Left cardiac atrium (tissue), 4 donors: ENCODE measurements around the gene AZU1. TPM values are rescaled to one million over a fixed set of nuclear protein-coding genes. Genes with fewer than 3 reads are reported as not detected.
A peak's percentile ranks its signal among the peaks of the same experiment; 100 is the strongest.
"Not testable (repeated sequence)": the region's sequence is repeated elsewhere in the genome, so short reads cannot be mapped to it uniquely, and the experiment has no call there.

Experiments
- ATAC-seq, 2 donors: fragments of 200-7000 bp; cut with Tn5 transposase; one replicate each; pipeline ENCODE4 v1.9.1; 2020; ENCODE audit warnings: mild to moderate bottlenecking in 2 of 2, moderate library complexity in 2 of 2
- DNase-seq: peaks from one replicate; pipeline ENCODE4 v3.0.0-alpha.2; 2020
- intact Hi-C, 2 donors: fragments of 100-400 bp; cut with DNase I; formaldehyde crosslinking; loops; one replicate each; pipeline versions ENCODE4 v1.14.1 to v1.15.1; 2022 to 2023
- total RNA-seq, 2 donors: library from RNA; stranded (reverse); fragmentation: NEBNext Ultra II Directional; extraction: Animal tissue kit (Norgen Biotek cat#: 25700); gene quantifications; one replicate each; pipeline ENCODE4 v1.2.1, GENCODE V29; 2021
- donor health status: DM: no; HTN: yes; CAD: no.
- donor health status: DM: no; HTN: yes; CAD: no; lungs with severe emphysema.
- donor health status: DM: yes; HTN: yes; CAD: no.
- donor health status: Dilated cardiomyopathy.

Gene AZU1
- total RNA-seq, 2 donors from 2014 or later, result 0.18 TPM; not detected in 1

DNA sequence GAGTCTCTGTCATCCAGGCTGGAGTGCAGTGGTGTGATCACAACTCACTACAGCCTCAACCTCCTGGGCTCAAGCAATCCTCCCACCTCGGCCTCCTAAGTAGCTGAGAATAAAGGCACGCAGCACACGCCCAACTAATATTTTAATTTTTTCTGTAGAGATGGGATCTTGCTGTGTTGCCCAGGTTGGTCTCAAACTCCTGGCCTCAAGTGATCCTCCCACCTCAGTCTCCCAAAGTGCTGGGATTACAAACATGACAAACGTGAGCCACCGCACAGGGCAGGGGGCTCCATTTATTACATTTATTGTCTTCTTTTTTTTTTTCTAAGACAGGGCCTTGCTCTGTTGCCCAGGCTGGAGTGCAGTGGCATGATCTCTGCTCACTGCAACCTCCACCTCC lies 7.4 kb upstream of the AZU1 start:
- intact Hi-C loops, DNase-seq: not testable (repeated sequence)

DNA sequence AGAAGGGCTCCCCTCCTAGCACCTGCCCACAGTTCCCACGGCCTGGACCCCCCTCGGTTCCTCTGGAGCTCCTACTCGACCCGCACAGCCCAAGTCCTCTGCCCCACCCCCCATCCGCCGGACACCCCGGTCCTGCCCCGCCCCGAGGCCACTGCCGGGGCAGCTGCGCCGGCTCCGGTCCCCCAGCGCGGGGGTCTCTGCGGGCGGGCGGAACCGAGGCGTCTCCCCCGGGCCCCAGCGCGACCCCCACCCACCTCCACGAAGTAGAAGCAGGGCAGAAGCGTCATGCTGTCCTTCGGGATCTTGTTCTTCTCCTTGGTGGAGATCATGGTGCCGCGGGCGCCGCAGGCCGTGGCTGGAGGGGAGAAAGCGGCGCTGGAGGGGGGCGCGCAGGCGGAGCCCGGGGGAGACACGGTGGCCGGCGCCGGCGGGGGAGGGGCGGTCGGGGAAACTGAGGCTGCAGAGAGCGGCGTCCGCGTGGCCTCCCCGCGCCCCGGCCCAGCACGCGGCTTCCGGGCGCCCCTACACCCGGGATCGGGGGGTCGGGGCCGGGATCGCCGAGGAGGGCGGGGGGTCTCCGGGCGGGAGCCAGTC lies 6.3 kb upstream of the AZU1 start:
- intact Hi-C loops, result no loop called here
- DNase-seq (peak; percentile 22), ATAC-seq (peak in 1 of 2 donors; percentile 10)

More for the DNA sequence above, 7.4 kb upstream of the AZU1 start:
- ATAC-seq, result not testable (repeated sequence)

DNA sequence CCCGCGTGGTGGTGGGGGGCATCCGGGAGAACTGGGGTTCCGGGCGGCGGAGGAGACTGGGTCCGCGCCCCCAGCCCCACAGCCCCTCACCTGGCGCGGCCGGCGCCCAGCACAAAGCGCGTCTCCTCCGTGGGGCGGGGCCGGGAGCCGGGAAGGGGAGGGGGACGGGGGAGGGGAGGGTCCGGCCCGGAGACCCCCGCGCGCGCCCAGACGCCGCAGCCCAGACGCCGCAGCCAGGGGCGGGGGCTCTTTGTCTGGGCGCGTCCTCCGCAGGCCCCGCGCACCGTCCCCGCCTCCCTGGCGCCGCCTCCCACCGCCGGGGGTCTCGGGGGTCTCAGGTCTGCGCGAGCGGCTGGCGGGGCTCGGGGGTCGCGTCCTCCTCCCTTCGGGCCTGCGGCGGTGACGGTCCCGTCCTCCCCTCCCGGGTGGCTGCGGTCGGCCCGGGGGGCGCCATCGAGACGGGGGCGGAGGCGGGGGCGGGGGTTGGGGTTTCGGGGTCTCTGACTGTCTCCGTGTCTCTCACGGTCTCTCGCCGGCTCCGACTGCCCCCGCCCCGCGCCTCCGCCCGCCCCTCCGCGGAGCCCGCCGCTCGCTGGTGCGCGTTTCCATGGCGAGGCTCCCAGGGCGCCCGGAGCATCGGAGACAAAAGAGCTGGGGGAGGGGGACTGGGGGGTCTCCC lies 5.7 kb upstream of the AZU1 start, which contains the start of gene PLPPR3:
PLPPR3 (minus strand) TSS at position 131 of the 679 bp plus-strand sequence. CDS start 396 bp downstream, outside the sequence.
- ATAC-seq (peak in 1 of 2 donors; percentile 15), DNase-seq (no peak)
- intact Hi-C loops, result no loop called here

DNA sequence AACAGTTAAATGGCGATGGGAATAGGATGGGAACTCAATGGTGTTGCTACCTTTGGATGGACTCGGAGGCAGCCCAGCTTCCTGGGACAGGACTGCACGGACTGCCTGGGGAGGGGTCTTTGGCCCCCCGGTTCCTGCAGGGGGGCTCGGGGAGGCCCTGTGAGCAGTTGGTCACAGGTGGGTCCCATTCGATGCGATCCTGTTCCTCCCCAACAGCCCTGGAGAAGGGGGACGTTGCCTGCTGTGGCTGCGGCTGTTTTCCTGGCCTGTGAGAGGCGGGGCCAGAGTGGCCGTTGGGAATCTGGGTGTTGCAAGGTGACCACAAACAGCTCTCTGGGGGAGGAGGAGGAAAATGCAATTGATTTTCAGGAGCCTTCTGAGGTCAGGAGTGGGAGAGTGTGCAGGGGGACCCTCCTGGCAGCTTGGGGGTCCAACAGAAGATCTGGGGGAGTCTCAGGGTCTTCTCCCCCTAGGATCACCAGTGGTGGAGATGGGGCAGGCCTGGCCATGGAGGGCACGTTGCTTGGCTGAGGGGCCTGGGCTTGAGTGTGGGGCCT lies 4.0 kb upstream of the AZU1 start:
- ATAC-seq (no peak), DNase-seq (no peak)
- intact Hi-C loops, result no loop called here

DNA sequence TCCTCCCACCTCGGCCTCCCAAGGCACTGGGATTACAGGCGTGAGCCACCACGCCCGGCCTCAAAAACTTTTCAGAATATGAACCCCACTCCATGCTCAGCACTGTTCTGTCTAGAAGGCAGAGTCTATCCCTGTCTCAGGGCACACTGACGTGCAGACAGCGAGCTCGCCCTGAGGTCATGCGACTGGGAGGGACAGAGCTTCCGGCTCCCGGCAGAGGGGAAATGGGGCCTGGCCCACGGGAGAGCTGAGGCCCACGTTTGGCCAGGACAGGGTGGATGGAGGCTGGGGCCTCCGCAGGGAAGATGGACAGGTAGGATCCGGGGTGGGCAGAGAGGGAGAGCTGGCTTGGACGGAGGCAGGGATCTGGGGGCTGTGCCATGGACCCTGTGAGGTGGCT lies 2.8 kb upstream of the AZU1 start:
- ATAC-seq (peak; percentile 8 to 17), DNase-seq (no peak)
- intact Hi-C loops, result no loop called here

DNA sequence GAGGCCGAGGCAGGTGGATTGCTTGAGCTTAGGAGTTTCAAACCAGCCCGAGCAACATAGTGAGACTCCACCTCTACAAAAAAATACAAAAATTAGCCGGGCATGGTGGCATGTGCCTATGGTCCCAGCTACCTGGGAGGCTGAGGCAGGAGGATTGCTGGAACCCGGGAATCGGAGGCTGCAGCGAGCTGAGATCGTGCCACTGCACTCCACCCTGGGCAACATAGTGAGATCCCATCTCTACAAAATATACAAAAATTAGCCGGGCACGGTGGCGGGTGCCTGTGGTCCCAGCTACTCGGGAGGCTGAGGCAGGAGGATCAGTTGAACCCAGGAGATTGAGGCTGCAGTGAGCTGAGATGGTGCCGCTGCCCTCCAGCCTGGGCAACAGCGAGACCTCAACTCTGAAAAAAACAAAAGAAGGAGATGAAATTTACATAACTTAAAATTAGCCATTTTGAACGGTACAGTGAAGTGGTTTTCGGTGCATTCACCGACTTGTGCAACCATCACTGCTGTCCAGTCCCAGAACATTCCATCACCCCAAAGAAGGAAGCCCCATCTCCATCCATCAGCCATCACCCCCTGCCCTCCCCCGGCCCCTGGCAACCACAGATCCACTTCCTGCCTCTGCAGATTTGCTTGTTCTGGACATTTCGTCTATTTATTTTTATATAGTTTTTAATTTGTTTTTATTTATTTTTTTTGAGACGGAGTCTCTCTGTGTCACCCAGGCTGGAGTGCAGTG lies 1.6 kb upstream of the AZU1 start:
- no peak for DNase-seq
- intact Hi-C loops, result no loop called here
- no peak for ATAC-seq

DNA sequence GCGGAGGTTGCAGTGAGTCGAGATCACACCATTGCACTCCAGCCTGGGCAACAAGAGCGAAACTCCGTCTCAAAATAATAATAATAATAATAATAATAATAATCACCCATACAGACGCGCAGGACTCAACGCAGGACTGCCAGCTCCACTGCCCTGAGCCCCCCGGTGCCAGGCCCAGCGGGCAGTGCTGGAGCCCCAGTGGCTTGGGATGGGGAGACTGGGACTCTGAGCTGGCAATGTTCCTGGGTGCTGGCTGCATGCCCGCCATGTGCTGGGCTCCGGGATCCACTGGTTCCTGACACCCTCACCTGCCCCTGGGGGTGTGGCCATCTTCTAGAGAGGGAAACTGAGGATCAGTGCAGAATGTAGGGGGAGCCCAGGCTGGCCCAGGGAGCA lies 325 bp upstream of the AZU1 start:
- intact Hi-C loops, result no loop called here
- ATAC-seq, result no peak
- DNase-seq, result no peak

DNA sequence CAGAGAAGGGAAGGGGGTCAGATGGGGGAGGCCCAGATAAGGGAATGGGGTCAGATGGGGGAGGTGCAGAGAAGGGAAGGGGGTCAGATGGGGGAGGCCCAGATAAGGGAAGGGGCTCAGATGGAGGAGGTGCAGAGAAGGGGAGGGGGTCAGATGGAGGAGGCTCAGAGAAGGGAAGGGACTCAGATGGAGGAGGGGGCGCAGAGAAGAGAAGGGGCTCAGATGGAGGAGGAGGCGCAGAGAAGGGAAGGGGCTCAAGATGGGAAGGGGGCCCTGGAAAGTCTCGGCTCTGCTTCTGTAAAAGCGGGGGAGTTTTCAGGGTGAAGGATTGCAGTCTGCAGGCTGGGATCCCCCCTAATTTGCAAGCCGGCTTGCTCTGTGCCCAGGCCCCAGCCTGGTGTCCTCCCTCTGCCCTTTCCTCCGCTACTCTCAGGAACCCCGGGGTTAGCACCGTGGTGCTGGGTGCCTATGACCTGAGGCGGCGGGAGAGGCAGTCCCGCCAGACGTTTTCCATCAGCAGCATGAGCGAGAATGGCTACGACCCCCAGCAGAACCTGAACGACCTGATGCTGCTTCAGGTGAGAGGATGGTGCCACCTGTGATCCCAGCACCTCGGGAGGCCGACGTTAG lies 1.6 kb downstream of the AZU1 start:
- DNase-seq, result no peak
- no peak for ATAC-seq
- intact Hi-C loops, result no loop called here

DNA sequence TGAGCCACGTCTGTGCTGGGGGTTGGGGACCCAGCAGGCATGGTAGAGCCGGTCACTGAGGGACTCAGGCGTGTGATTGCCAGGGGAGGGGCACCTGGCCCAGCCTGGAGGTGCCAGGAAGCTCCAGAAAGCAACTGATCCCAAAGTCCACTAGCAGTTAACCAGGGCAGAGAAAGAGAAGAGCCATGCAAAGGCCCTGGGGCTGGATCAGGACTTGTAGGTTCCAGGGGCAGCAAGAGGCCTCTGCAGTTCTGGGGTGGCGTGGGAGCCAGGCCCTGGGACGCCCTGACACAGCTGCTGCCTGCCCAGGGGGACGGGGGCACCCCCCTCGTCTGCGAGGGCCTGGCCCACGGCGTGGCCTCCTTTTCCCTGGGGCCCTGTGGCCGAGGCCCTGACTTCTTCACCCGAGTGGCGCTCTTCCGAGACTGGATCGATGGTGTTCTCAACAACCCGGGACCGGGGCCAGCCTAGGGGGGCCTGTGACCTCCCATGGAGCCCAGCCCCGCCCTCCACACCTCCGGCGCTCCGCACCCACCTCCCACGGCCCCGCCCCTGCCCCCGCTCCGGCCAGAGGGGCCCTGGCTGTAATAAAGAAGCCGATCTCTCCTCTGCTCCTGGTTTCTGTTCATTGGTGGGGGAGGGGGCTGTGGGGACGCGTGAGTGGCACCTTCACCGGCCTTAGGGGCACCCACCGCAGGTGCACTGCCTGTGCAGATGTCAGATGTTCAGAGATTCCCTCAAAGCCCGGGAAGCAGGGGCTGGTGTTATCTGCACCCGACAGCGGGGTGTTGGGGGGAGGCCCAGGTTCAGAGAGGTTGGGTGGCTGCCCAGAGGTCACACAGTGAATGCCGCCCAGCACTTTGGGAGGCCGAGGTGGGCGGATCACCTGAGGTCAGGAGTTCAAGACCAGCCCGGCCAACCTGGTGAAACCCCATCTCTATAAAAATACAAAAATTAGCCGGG lies 4.1 kb downstream of the AZU1 start:
- ATAC-seq (no peak), DNase-seq (no peak)
- intact Hi-C loops, result no loop called here

DNA sequence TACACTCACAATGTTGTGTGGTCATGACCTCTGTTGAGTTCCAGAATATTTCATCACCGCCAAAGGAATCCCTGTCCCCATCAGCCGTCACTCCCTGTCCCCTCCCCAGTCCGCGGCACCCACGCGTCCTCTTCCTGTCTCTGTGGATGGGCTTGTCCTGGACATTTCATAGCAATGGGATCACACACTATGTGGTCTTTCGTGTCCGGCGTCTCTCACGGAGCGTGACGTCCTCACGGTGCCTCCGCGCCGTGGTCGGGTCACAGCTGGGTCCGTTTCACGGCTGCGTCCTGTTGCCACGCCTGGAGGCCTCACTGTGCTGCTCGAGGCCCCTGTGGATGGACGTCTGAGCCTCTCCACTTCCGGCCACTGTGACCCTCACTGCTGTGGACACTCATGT lies 6.6 kb downstream of the AZU1 start:
- intact Hi-C loops, result no loop called here
- no peak for DNase-seq
- ATAC-seq, result no peak

DNA sequence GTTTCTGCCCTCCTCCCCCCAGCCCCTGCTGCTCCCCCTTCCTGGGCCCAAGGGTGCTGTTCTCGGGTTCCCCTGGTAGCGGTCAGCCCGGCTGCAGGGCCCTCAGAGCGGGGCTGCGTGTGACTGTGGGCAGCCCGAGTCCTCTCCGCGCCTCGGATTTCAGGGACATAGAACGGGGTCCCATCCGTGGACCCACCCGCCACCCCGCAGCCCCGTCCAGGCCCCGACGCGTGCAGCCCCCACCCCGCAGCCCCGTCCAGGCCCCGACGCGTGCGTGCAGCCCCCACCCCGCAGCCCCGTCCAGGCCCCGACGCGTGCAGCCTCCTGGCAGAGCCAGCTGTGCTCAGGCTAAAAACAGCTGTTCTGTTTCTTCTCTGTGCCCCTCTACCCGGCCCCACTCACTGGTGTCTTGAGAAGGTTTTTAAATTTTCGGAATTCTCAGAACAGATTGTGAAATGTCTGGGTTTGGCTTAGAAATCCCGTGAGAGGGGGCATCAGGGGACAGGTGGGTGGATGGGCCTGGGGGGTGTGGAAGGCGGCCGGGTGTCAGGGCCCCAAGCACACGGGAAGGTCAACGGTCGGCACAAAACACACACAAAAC lies 7.7 kb downstream of the AZU1 start:
- DNase-seq (no peak), ATAC-seq (peak in 1 of 2 donors; percentile 60)

DNA sequence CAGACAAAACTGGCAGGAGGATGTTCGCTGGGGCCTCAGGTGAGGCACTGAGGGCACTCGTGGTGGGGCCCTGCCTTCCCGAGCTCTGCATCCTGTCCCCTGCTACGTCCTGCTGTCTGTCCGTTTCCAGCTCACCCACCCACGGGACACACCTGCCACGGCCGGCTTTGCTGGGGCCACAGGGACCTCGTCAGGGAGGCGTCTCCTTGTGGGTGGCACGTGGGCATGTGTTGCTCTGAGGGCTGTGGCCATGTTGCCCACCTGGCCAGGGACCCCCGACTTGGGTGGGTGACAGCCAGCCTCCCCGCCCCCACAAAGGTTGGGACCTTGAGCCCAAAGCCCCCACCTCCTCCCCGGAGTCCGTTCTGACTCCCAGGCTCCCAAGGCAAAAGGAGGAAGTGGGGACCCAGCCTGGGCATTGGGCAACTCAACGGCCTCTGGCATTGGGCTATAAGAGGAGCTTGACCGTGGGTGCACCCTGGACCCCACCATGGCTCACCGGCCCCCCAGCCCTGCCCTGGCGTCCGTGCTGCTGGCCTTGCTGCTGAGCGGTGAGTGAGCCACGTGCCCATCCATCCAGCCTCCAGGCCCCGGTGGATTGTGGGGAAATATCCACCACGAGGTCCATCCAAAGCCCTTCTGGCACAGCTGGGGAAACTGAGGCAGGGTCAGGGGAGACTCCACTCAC lies 13.0 kb downstream of the AZU1 start, which contains the start of gene PRTN3:
PRTN3 (plus strand) TSS at position 481 of the 688 bp plus-strand sequence; CDS start at position 491, 10 bp downstream.
- no peak for DNase-seq
- ATAC-seq, result peak in 1 of 2 donors; percentile 6
- intact Hi-C loops, result loop anchor here in 1 of 2 donors (10.0 kb wide), 1 partner anchor 76 kb away; no protein-coding TSS in a partner anchor

More for the DNA sequence above, 7.7 kb downstream of the AZU1 start:
- intact Hi-C loops, result no loop called here

DNA sequence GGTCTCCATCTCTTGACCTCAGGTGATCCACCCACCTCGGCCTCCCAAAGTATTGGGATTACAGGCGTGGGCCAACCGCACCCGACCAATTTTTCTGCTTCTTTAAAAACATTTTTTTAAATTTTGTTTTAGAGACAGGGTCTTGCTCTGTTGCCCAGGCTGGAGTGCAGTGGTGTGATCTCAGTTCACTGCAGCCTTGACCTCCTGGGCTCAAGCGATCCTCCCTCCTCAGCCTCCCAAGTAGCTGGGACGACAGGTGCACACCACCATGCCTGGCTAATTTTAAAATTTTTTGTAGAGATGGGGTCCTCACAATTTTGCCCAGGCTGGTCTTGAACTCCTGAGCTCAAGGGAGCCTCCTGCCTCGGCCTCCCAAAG lies 15.2 kb downstream of the AZU1 start:
- not testable (repeated sequence) for DNase-seq, ATAC-seq
- intact Hi-C loops, result loop anchor here in 1 of 2 donors (10.0 kb wide), 1 partner anchor 78 kb away; no protein-coding TSS in a partner anchor

DNA sequence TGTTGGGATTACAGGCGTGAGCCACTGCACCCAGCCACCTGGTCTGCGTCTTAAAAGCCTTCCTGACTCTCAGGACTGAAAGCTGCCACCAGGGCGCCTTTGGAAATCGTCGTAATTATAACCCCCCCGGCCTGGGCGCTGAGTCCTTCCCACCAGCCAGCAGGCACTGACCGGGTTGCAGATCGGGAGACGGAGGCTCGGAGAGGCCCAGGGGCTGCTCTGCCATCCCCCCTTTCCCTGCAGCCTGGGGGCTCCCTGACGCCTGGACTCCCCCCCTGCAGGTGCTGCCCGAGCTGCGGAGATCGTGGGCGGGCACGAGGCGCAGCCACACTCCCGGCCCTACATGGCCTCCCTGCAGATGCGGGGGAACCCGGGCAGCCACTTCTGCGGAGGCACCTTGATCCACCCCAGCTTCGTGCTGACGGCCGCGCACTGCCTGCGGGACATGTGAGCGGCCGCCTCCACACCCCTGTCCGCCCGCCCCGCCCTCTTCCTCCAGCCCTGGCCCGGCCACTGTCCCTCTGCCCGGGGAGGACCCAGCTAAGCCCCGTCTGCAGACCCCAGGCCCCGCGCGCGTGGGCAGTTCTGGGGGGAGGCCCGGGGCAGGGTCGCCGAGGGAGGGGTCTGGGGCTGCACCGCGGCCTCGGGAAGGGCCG lies 15.7 kb downstream of the AZU1 start:
- intact Hi-C loops, result loop anchor here in 1 of 2 donors (10.0 kb wide), 1 partner anchor 79 kb away; no protein-coding TSS in a partner anchor
- no peak for DNase-seq
- peak; percentile 20 to 41 for ATAC-seq

DNA sequence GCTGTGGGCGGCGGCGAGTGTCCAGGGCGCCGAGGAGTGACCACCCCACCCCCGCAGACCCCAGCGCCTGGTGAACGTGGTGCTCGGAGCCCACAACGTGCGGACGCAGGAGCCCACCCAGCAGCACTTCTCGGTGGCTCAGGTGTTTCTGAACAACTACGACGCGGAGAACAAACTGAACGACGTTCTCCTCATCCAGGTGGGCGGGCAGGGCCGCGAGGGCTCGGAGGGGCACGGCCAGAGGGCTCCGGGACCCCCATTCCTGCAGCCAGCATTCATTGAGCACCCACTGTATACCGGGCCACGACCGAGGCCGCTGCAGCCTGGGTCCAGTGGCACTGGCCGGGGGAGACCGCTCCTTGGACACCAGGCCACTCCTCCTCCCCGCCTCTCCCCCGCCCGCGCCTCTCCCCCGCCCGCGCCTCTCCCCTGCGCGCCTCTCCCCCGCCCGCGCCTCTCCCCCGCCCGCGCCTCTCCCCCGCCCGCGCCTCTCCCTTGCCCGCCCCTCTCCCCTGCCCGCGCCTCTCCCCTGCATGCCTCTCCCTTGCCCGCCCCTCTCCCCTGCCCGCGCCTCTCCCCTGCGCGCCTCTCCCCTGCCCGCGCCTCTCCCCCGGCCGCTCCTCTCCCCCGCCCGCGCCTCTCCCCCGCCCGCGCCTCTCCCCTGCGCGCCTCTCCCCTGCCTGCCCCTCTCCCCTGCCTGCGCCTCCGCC lies 16.4 kb downstream of the AZU1 start:
- no peak for DNase-seq
- intact Hi-C loops, result loop anchor here in 1 of 2 donors (10.0 kb wide), 1 partner anchor 79 kb away; no protein-coding TSS in a partner anchor

DNA sequence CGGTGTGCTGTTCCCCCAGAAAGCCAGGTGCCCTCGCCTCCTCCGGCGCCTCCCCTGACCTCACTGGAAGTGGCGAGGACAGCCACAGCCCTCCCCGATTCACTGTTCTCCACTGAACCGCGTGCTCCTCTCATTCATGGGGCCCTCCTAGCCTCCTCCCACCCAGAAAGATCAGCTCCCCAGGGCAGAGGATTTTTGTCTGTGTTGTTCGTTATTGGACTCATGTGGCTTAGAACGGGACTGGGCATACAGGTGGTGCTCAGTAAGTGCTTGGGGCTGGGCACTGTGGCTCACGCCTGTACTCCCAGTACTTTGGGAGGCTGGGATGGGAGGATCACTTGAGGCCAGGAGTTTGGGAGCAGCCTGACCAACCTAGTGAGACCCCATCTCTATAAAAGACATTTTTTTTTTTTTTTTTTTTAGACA lies 16.9 kb downstream of the AZU1 start:
- DNase-seq (no peak), ATAC-seq (no peak)
- intact Hi-C loops, result loop anchor here in 1 of 2 donors (10.0 kb wide), 1 partner anchor 80 kb away; no protein-coding TSS in a partner anchor

More for the DNA sequence above, 16.4 kb downstream of the AZU1 start:
- no peak for ATAC-seq
